Renal cortex interstitium (tissue), 11 donors: ENCODE data around the gene RALB. TPM values are rescaled to one million over a fixed set of nuclear protein-coding genes. Genes with fewer than 3 reads are reported as not detected.
"Not testable (repeated sequence)": the region's sequence is repeated elsewhere in the genome, so short reads cannot be mapped to it uniquely, and the experiment has no call there.

ENCODE experiments used
- DNase-seq, 11 donors: peaks; one replicate each; pipeline ENCODE4 v3.0.0-alpha.2; 2013; ENCODE audit warnings: low read depth in 9 of 11, low spot score in 4 of 11; ENCODE audit errors: extremely low read depth in 1 of 11
- polyA plus RNA-seq, 3 donors: library from polyadenylated mRNA; unstranded; fragments of 120-200 nt; gene quantifications; one replicate each; pipeline ENCODE4 v1.2.1, GENCODE V29; 2013; ENCODE audit not compliant: insufficient read length in 3 of 3

The RALB gene
- polyA plus RNA-seq, 3 donors: 69.0 to 82.3 (median 77.4) TPM

DNA sequence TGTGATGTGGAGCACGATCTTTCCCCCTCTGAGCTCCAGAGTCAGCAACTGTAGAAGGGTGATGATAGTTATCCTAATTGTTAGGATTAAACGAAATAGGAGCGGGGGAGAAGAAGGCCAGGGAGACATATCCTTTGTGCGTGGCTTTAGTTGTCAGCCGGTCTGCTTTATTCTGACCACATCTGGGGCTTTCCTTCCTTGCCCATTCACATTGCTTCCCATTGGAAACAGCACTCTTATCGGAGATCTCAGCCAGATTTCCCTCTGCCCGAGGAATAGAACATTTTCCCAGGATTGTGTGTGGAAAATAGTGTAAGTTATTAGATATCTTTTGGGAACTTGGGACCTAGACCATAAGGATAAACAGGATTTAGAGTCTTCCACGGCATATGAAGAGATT lies 1.5 kb downstream of the RALB start:
- no peak for DNase-seq

DNA sequence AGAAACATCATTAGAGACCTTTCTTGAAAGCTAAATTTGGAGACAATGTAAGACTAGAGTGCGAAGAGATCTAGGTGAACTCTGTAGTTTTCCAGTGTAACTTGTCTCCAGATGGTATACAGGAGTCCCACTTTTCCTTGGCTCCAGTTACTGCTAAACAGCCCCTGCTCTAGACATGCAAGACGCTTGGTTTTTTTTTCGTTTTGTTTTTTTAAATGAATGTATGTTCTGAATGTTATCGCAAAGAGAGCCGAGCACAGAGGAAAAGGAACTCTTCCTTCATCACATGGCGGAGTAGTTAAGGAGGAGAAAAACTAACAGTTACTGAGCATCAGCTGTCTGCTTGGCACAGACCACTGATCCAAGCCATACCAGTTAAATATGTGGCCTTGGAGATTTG lies 2.4 kb downstream of the RALB start:
- DNase-seq: no peak

DNA sequence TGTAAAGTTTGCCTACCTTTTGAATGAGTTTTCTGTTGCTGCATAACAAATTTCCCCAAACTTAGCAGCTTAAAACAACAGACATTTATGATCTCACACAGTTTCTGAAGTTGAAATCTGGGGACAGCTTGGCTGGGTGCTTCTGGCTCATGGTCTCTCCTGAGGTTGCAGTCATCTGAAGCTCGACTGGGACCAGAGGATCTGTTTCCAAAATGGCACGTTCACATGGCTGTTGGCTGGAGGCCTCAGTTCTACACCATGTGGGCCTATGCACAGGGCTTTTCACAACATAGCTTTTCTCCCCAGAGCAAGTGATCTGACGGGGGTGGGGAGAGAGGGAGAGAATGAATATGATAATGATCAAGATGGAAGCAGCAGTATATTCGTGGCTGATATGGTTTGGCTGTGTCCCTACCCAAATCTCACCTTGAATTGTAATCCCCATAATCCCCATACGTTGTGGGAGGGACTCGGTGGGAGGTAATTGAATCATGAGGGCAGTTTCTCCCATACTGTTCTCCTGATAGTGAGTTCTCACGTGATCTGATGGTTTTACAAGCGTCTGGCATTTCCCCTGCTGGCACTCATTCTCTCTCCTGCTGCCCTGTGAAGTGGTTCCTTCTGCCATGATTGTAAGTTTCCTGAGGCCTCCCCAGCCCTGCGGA lies 3.5 kb downstream of the RALB start:
- DNase-seq: no peak

DNA sequence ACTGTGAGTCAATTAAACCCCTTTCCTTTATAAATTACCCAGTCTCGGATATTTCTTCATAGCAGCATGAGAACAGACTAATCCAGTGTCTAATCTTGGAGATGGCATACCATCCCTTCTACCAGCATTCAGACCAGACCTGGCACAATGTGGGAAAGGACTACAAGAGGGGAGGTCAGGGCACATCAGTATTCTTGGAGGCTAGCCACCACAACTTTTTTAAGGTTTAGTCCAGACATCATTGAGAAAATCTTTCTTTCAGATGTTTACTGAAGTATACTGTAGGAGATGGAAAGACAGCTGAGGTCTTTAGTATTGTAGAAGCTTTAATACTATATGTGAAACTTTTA lies 4.0 kb downstream of the RALB start:
- DNase-seq: no peak

DNA sequence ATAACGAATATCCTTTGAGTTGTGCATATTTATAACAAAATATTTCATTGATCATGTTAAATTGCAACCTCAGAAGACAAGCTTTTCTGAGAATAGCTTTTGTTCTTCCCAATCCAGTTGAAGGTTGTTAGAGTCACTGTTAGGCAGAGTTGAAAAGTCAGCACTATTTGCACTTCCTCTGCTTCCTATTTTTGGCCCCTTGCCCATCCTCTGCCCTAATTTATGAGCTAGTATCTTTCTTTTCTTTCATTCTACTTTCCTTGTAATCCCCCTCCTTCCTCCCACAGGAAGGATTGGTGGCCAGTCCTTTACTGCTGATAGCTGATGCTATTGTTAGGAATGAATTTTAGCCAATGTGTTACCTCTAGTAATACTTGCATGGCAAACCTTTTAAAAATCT lies 4.9 kb downstream of the RALB start:
- no peak for DNase-seq

DNA sequence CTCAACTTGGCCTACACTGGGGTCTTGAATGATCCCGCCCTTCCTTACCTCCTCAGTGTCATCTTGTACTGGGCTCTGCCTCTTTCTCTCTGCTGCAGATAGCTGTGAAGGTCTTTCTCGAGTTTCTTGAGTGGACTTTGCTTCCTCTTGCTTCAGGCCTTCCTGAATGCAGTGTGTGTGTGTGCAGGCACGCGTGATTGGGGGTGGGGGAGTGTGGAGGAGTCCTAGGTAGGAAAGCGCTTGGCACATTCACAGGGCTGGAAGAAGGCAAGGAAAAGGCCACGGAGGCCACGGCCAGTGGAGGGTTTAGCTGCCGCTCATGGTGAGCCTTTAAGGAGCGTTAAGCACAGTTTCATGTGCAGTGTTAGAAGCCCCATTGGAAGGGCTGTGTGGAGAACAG lies 5.5 kb downstream of the RALB start:
- peak in 1 of 11 donors; percentile 37 for DNase-seq

DNA sequence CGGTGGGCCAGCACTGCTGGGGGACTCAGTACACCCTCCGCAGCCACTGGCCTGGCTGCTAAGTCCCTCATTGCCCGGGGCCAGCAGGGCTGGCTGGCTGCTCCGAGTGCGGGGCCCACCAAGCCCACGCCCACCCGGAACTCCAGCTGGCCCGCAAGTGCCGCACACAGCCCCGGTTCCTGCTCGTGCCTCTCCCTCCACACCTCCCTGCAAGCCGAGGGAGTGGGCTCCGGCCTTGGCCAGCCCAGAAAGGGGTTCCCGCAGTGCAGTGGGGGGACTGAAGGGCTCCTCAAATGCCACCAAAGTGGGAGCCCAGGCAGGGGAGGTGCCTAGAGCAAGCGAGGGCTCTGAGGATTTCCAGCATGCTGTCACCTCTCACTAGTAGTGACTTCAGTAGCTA lies 7.3 kb downstream of the RALB start:
- not testable (repeated sequence) for DNase-seq

DNA sequence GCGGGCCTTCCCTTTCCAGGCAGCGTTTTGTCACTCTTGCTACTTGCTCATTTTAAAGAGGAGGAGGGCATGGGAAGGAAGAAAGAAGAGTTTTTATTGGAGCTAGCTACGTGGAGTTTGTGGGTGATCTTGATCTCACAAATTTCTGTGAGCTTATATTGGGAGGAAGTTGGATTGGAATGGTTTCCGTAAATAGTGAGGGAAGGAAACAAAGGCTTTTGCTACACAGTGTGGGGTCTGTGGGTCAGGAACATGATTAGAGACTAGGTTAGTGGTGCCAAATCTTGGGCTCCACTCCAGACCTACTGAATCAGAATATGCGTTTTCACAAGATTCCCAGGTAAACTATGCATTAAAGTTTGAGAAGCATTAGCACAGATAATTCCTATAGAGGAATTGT lies 8.1 kb downstream of the RALB start:
- no peak for DNase-seq

DNA sequence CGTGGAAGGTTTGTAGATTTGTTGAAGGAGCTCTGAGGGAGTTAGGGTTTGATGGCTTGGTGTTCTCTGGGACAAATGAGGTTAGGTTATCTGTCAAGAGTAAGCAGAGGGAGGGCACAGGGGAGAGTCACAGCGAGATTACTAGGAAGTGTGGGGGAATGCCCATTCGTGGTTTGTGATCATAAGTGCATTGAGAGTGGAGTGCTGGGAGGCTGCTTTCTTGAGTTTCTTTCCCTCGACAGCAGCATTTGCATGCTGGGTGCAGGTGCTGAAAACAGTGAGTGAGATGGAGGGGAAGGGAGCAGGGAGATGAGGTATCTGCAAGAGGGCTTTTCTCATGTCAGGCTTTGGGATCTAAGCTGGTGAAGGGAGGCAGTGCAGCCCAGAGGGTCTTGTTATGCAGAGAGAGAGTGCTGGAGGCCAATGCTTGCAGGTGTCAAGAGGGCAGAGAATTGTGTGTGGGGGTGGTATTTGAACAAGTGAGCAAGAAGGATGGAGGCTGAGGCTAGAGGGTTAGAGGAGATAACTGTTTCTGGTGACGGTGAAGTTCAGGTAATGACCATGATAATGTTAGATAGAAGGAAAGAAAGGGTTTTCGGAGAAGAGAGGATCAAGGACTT lies 8.8 kb downstream of the RALB start:
- DNase-seq: no peak

DNA sequence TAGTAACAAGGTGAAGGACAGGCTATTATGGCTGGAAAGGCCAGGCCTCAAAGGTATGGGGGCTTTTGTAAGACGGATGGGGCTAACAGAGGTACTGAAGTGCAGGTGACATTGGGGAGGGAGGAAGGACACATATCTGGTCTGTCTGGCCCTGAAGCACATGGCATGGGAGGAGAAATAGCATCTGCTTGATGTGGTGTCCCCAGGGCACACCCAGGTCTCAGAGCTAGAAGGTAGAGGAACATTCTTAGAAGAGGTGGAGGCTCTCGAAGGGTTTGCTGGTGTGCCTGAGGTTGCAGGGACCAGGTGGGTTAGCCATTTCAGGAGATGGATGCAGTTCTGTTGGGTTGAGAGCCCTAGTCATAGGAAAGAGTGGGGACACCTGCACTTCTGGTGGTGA lies 9.5 kb downstream of the RALB start:
- no peak for DNase-seq

DNA sequence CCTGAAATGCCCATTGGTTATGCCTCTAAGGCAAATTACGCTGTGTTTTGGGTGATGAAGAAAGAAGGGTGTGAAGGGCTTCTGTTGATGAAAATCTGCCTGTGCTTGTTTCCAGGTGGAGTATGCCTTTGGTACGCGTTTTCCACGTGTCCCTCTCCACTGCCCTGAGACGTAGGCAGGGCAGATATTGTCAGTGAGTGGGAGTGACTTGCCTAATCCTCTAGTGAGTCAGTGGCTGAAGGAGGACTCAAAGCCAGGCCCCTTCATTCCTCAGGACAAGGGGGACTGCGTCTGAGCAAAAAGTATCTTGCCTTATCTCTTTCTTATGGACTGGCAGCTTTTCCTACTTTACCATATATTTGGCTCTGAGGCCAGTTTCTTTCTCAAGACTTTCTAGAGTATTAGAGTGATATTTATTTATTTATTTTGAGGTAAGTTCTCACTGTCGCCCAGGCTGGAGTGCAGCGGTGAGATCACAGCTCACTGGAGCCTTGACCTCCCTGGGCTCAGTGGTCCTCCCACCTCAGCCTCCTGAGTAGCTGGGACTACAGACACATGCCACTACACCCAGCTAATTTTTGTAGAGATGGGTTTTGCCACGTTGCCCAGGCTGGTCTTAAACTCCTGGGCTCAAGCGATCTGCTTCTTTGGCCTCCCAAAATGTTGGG lies 10.2 kb downstream of the RALB start:
- no peak for DNase-seq

DNA sequence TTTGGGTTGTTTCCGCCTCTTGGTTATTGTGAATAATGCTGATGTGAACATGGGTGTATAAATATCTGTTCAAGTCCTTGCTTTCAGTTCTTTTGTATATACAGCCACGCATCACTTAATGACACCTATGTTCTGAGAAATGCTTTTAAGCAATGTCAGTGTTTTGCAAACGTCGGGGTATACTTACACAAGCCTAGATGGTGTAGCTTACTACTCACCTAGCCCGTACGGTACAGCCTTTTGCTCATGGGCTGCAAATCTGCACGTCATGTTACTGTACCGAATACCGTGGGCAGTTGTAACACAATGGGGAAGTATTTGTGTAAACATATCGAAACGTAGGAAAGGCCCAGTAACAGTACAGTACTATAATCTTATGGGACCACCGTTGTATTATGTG lies 12.4 kb downstream of the RALB start:
- DNase-seq: no peak

DNA sequence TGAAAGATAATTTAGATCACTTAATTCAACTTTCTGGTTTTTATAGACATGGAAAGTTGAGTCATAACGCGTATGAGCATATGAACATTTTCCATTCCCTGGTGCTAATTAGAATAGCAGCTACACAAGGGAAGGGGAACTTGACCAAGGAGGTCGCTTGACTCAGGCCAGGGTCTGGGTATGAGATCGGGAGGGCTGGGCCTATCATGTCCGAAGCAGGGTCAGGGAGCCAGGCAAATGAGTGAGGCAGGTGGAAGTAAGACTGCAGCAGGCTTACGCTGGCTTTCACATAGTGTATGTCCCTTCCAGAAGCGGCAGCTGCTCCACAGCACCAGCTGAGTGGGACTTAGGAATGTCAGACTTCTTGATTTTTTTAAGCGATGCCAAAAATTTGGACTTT lies 14.7 kb downstream of the RALB start:
- no peak for DNase-seq

DNA sequence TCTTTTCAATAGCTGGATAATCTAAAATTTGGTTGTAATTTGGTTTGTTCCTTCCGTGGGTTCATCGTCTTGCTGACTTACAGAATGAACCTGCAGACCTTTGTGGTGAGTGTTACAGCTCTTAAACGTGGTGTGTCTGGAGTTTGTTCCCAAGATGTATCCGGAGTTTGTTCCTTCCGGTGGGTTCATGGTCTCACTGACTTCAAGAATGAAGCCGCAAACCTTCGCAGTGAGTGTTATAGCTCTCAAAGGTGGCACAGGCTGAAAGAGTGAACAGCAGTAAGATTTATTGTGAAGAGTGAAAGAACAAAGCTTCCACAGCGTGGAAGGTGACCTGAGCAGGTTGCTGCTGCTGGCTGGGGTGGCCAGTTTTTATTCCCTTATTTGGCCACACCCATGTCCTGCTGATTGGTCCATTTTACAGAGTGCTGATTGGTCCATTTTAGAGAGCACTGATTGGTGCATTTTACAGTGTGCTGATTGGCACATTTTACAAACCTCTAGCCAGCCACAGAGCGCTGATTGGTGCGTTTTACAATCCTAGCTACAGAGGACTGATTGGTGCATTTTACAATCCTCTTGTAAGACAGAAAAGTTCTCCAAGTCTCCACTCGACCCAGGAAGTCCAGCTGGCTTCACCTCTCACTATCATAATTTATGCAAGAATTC lies 16.6 kb downstream of the RALB start:
- DNase-seq: no peak

DNA sequence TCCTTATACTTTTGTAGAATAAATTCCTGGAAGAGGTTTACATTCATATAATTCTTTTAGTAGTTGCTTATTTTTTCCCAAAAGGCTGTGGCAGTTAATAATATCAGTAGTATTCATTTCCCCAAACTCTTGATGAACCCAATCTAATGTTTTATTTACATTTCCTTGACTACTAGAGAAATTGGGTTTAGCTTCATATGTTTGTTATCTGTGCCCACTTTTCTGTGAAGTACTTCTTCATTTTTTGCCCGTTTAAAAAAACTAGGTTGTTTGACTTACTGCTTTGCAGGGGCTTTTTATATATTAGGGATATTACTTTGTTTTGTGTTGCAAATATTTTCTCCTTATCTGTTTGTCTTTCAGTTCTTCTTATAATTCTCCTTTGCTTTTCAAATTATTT lies 17.2 kb downstream of the RALB start:
- DNase-seq: no peak

DNA sequence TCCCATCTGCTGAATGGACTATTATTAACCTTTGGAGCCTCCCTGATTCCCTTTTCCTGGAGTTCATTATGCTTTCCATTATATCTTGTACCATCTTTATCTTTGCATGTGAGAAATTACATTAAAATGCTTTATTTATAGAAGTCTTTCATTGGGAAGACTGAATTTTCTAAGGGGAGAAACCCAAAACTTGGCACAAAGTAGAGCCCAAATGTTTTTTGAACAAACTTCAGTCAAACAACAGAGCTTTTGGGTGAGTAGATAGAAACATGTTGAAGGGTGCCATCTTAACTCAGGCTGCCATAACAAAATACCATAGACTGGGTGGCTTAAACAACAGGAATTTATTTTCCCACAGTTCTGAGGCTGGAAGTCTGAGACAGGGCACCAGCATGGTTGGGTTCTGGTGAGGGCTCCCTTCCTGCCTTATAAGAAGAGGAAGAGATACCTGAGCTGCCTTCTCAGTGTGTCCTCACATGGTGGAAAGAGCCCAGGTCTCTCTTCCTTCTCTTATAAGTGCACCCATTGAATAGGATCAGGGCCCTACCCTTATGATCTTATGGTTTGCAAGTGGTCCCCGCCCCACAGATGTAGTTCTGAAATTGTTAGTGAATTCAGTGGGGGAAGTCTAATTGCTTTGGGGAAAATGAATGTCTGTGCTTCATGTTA lies 19.2 kb downstream of the RALB start:
- no peak for DNase-seq

DNA sequence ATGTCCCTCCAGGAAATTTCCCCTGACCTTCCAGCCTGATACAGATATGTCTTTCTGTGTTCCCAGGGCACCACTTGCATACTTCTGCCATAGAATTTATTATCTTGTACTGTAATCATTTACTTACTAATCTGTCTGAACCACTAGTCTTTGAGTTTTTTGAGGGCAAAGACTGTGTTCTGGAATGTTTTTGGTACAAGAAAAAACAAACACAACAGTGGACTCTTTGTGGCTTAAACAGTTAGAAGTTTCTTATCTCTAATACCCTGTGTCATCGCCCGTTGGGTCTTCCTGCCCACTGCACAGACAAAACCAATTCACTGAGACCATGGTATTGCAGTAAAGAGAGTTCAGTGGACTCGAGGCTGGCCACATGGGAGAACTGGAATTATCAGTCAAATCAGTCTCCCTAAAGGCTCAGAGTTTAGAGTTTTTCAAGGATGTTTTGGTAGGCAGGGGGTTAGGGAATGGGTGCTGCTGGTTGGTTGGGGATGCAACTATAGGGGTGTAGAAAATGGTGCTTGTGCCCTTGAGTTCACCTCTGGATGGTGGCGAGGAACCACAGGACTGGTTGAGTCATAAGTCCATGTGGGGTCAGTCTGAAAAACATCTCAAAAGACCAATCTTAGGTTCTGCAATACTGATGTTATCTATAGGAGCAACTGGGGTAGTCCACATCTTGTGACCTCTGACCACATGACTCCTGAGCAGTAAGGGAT lies 20.3 kb downstream of the RALB start:
- DNase-seq: no peak

DNA sequence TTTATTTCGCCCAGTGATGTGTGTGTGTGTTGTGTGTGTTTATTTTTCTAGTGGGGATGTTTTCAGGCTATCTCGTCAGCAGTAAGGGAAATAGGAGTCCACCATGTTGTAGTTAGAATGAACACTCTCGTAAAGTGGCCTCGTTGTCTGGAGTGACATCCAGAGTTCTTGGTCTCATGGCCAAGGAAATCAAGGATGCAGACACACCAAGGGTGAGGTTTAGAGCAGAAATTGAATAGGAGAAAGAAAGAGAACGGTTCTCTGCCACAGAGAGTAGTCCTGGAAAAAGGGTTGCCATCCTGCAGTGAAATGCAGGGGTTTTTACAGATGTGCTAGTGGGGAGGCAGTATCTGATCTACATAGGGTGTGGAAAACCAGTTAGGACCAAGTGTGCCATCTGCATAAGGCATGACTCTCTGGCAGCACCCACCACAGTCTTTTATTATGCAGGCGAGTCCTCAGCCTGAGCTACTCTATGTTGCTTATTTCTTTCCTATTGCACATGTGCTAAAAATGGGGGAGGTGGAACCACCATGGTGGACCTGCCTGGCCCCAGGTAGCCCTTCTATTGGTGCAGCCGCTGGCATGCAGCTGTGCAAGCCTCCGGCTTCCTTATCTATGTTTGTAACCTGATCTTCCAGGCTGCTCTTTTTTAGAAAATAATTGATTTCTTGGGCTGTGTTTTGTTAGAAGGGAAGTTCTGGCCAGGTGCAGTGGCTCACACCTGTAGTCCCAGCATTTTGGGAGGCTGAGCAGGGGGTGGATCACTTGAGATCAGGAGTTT lies 23.2 kb downstream of the RALB start:
- DNase-seq: no peak
